Small intestine (tissue), 7 donors: ENCODE measurements around the gene ARHGAP22. TPM values are rescaled to one million over a fixed set of nuclear protein-coding genes. Genes with fewer than 3 reads are reported as not detected.

Experiments used
- DNase-seq, 2 donors: peaks; one replicate each; pipeline versions ENCODE4 v3.0.0 to v3.0.0-alpha.2; 2013
- FAIRE-seq: peaks from 2 replicates; lab custom pipeline; 2012; peaks lifted over from hg19 to GRCh38; lab: Jason Lieb, UNC
- H3K27ac ChIP-seq, 3 donors: one replicate each; pipeline ENCODE4 v1.5.1; 2013; ENCODE audit warnings: low read length in 2 of 3, mild to moderate bottlenecking in 2 of 3, control low read depth in 1 of 3, inconsistent platforms in 1 of 3, low read depth in 1 of 3, moderate library complexity in 1 of 3
- H3K27me3 ChIP-seq, 3 donors: one replicate each; pipeline ENCODE4 v1.6.1; 2013; ENCODE audit warnings: low read length in 3 of 3, inconsistent platforms in 1 of 3; ENCODE audit not compliant: control insufficient read depth in 3 of 3, insufficient read depth in 3 of 3
- H3K36me3 ChIP-seq, 3 donors: one replicate each; pipeline ENCODE4 v1.6.1; 2013; ENCODE audit warnings: low read length in 3 of 3, inconsistent platforms in 1 of 3, low read depth in 1 of 3, mild to moderate bottlenecking in 1 of 3, moderate library complexity in 1 of 3; ENCODE audit not compliant: control insufficient read depth in 3 of 3, insufficient read depth in 2 of 3
- H3K4me1 ChIP-seq, 3 donors: one replicate each; pipeline ENCODE4 v1.6.1; 2013; ENCODE audit warnings: low read length in 2 of 3, inconsistent platforms in 1 of 3, low read depth in 1 of 3, mild to moderate bottlenecking in 1 of 3, moderate library complexity in 1 of 3; ENCODE audit not compliant: control insufficient read depth in 3 of 3, insufficient read depth in 2 of 3
- H3K4me3 ChIP-seq, 3 donors: one replicate each; pipeline ENCODE4 v1.5.1; 2013; ENCODE audit warnings: low read length in 3 of 3, control low read depth in 1 of 3, inconsistent platforms in 1 of 3, low read depth in 1 of 3, mild to moderate bottlenecking in 1 of 3, moderate library complexity in 1 of 3
- H3K9me3 ChIP-seq, 2 donors: one replicate each; pipeline ENCODE4 v1.6.1; 2013; ENCODE audit warnings: low read depth in 1 of 2, low read length in 1 of 2; ENCODE audit not compliant: control insufficient read depth in 2 of 2, insufficient read depth in 1 of 2
- WGBS, 3 donors: extraction: QIAGEN DNeasy Blood & Tissue Kit; methylation state at CpG; one replicate each; pipeline ENCODE4 v1.1.7; 2013; 5-methylcytosine and 5-hydroxymethylcytosine counted together
- polyA plus RNA-seq, 4 donors: library from polyadenylated mRNA; stranded (reverse) in 3 of 4; unstranded in 1 of 4; fragments of 200-250 nt in 3 of 4; fragments of 120-200 nt in 1 of 4; gene quantifications; one replicate each; pipeline versions ENCODE4 v1.2.1 to v1.2.3, GENCODE V29; 2013
- donor health status: healthy with polysubstance abuse.
- donor health status: control.
- donor health status: control.
- donor health status: Bipolar disorder and iron deficiency.
- donor health status: healthy.

Gene ARHGAP22
- polyA plus RNA-seq, 4 donors, result 0.54 to 1.4 (median 1.3) TPM; not detected in 1

GRCh38 chr10:48452879-48453412, 151.9 kb downstream of the ARHGAP22 start:
- Histone ChIP-seq H3K4me3 (no peak overlapping the region), H3K4me1 (no peaks in the 10 kb centered on the region), H3K36me3 (no peaks in the 10 kb centered on the region), H3K9me3 (no peaks in the 10 kb centered on the region), H3K27ac (no peak overlapping the region), H3K27me3 (no peaks in the 10 kb centered on the region)
- no peak for FAIRE-seq
- DNase-seq, result no peak
- WGBS, 3 donors, result 60 to 84% (median 64%) methylated on average over 6 of the region's 6 CpGs

- 80 to 84% (median 82%) methylated on average over 14 to 15 of the region's 15 CpGs for WGBS, 3 donors
- no peak for DNase-seq
- FAIRE-seq, result no peak
Measured at GRCh38 chr10:48451969-48452878, 152.6 kb downstream of the ARHGAP22 start.

GRCh38 chr10:48450741-48451466, 154.0 kb downstream of the ARHGAP22 start:
- Histone ChIP-seq H3K36me3 (no peaks in the 10 kb centered on the region), H3K27ac (no peak overlapping the region), H3K4me3 (no peak overlapping the region), H3K9me3 (no peaks in the 10 kb centered on the region), H3K27me3 (no peaks in the 10 kb centered on the region), H3K4me1 (no peaks in the 10 kb centered on the region)
- 87 to 93% (median 91%) methylated on average over 27 to 43 of the region's 43 CpGs for WGBS, 3 donors
- FAIRE-seq, result no peak
- DNase-seq, result no peak

More at GRCh38 chr10:48451969-48452878, 152.6 kb downstream of the ARHGAP22 start:
- H3K27ac ChIP-seq, result no peak overlapping the region
- H3K9me3 ChIP-seq, result no peaks in the 10 kb centered on the region
- no peaks in the 10 kb centered on the region for H3K36me3 ChIP-seq
- no peaks in the 10 kb centered on the region for H3K4me1 ChIP-seq
- H3K4me3 ChIP-seq, result no peak overlapping the region
- no peaks in the 10 kb centered on the region for H3K27me3 ChIP-seq

GRCh38 chr10:48450233-48450740, 154.6 kb downstream of the ARHGAP22 start:
- Histone ChIP-seq H3K4me1 (no peaks in the 10 kb centered on the region), H3K27me3 (no peaks in the 10 kb centered on the region), H3K4me3 (no peak overlapping the region), H3K36me3 (no peaks in the 10 kb centered on the region), H3K9me3 (no peaks in the 10 kb centered on the region), H3K27ac (no peak overlapping the region)
- WGBS, 3 donors, result 93 to 95% (median 95%) methylated on average over 42 to 49 of the region's 49 CpGs
- FAIRE-seq, result no peak
- DNase-seq, result no peak

GRCh38 chr10:48449501-48450232, 155.2 kb downstream of the ARHGAP22 start:
- H3K9me3 ChIP-seq, result no peaks in the 10 kb centered on the region
- no peaks in the 10 kb centered on the region for H3K4me1 ChIP-seq
- no peak overlapping the region for H3K27ac ChIP-seq
- no peak overlapping the region for H3K4me3 ChIP-seq
- DNase-seq (no peak), FAIRE-seq (no peak)
- no peaks in the 10 kb centered on the region for H3K27me3 ChIP-seq
- H3K36me3 ChIP-seq, result no peaks in the 10 kb centered on the region
- 74 to 84% (median 83%) methylated on average over 19 of the region's 19 CpGs for WGBS, 3 donors

GRCh38 chr10:48448796-48449195, 156.1 kb downstream of the ARHGAP22 start:
- Histone ChIP-seq H3K4me1 (no peaks in the 10 kb centered on the region), H3K27me3 (no peaks in the 10 kb centered on the region), H3K4me3 (no peak overlapping the region), H3K9me3 (no peaks in the 10 kb centered on the region), H3K36me3 (no peaks in the 10 kb centered on the region), H3K27ac (no peak overlapping the region)
- 91 to 95% (median 92%) methylated on average over 4 of the region's 4 CpGs for WGBS, 3 donors
- no peak for DNase-seq
- no peak for FAIRE-seq

GRCh38 chr10:48447356-48448215, 157.3 kb downstream of the ARHGAP22 start:
- WGBS, 3 donors, result 76 to 89% (median 76%) methylated on average over 11 of the region's 11 CpGs
- Histone ChIP-seq H3K36me3 (no peaks in the 10 kb centered on the region), H3K9me3 (no peaks in the 10 kb centered on the region), H3K27ac (no peak overlapping the region), H3K4me3 (no peak overlapping the region), H3K4me1 (no peaks in the 10 kb centered on the region), H3K27me3 (no peaks in the 10 kb centered on the region)
- DNase-seq, result no peak
- FAIRE-seq, result no peak
